HG02840 (cell line): ENCODE results near the gene SSTR3.
A peak's percentile ranks its signal among the peaks of the same experiment; 100 is the strongest.
"Not testable (repeated sequence)": the region's sequence is repeated elsewhere in the genome, so short reads cannot be mapped to it uniquely, and the experiment has no call there.

Source experiments
- ATAC-seq: cut with Tn5 transposase; IDR thresholded peaks from one replicate; pipeline ENCODE4 v1.9.1; 2021; ENCODE audit warnings: mild to moderate bottlenecking, moderate library complexity, moderate number of reproducible peaks; ENCODE audit not compliant: unreplicated experiment, low FRiP score

SSTR3 gene

GRCh38 chr22:37170689-37171405, 41.4 kb downstream of the SSTR3 start:
- ATAC-seq: not testable (repeated sequence)

DNA sequence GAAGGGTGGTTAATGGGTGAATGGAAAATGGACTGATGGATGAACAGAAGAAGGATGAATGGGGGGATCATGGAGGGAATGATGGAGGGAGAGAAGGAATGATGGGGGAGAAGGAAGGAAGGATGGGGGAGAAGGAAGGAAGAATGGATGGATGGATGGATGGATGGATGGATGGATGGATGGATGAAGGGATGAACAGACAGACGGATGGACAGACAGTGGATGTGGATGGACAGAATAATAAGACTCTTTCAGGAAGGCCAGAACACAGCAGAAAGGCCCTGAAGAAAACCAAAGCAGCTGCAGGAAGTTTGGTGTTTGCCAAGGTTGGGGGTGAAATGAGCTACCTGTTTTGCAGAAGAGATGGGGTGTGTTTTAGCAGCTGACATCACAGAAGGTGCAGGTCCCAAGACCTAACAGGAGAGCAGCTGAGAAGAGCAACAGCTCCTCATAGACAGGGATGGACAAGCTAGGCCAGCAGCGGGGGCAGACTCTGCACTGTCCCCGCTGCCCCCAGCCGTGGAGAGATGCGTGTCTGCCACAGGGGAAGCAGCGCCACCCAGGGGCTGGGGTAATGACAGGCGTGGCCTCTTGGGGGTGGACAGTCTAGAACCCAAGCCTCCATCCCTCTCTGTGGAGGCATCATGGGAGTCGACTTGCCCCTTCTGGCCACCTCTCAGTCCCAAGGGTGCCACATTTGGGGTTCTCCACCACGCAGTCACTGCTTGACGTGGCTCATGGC, 42.2 kb downstream of the SSTR3 start:
- ATAC-seq: no peak

- no peak for ATAC-seq
These were observed 42.9 kb downstream of the SSTR3 start for GRCh38 chr22:37169406-37169805.

- ATAC-seq: no peak
These were observed 44.2 kb downstream of the SSTR3 start for GRCh38 chr22:37167981-37168647.

GRCh38 chr22:37167176-37167980, 44.9 kb downstream of the SSTR3 start:
- ATAC-seq: no peak

GRCh38 chr22:37166675-37167066, 45.6 kb downstream of the SSTR3 start:
- no peak for ATAC-seq

GRCh38 chr22:37165940-37166674, 46.2 kb downstream of the SSTR3 start:
- no peak for ATAC-seq

GRCh38 chr22:37165066-37165465, 47.2 kb downstream of the SSTR3 start:
- no peak for ATAC-seq

GRCh38 chr22:37164505-37164887, 47.8 kb downstream of the SSTR3 start:
- ATAC-seq: no peak

GRCh38 chr22:37163575-37164504, 48.4 kb downstream of the SSTR3 start:
- no peak for ATAC-seq

GRCh38 chr22:37163096-37163489, 49.2 kb downstream of the SSTR3 start:
- no peak for ATAC-seq

GRCh38 chr22:37162221-37163095, 49.8 kb downstream of the SSTR3 start:
- ATAC-seq: peak; percentile 47

DNA sequence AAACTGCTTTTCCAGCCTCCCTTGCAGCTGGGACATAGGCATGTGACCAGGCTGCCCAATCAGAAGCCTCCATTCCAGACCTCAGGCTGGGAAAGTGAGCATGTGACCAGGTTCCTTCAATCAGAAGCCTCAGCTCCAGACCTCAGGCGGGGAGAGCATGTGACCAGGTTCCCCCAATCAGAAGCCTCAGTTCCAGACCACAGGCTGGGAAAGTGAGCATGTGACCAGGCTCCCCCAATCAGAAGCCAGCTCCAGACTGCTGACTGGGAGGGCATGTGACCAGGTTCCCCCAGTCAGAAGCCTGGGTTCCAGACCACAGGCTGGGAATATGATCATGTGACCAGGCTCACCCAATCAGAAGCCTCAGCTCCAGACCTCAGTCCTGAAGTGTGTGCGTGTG, 50.8 kb downstream of the SSTR3 start:
- ATAC-seq: no peak

DNA sequence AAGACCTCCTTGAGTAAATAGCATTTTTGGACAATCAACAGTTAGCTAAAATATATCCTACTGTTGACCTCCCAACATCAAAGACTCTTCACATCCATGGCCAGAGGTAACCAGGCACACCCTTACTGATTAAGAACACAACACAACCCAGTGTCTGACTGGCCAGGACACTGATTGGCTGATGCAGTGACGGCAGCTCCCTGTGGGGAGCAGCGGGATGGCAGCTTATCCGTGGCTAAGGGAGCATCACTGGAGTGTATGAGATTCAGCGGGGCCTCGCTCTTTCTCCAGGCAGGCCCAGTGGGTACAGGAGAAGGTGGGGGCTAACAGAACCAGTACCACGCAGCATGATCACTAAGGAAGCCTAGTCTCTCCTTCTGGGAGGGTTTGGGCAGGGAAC, 52.2 kb downstream of the SSTR3 start:
- ATAC-seq: no peak

- no peak for ATAC-seq
These were observed 53.4 kb downstream of the SSTR3 start for GRCh38 chr22:37158963-37159290.

- no peak for ATAC-seq
These were observed 54.6 kb downstream of the SSTR3 start for GRCh38 chr22:37157516-37158285.

- ATAC-seq: no peak
These were observed 55.4 kb downstream of the SSTR3 start for GRCh38 chr22:37156686-37157435.
